Embryonic facial prominence (tissue), 1 donor: ENCODE measurements around the gene ZMIZ2.
"Not testable (repeated sequence)": the region's sequence is repeated elsewhere in the genome, so short reads cannot be mapped to it uniquely, and the experiment has no call there.

Experiments used
- DNase-seq: peaks from one replicate; pipeline ENCODE4 v3.0.0-alpha.2; 2016; ENCODE audit errors: extremely low spot score

Gene ZMIZ2, protein sequence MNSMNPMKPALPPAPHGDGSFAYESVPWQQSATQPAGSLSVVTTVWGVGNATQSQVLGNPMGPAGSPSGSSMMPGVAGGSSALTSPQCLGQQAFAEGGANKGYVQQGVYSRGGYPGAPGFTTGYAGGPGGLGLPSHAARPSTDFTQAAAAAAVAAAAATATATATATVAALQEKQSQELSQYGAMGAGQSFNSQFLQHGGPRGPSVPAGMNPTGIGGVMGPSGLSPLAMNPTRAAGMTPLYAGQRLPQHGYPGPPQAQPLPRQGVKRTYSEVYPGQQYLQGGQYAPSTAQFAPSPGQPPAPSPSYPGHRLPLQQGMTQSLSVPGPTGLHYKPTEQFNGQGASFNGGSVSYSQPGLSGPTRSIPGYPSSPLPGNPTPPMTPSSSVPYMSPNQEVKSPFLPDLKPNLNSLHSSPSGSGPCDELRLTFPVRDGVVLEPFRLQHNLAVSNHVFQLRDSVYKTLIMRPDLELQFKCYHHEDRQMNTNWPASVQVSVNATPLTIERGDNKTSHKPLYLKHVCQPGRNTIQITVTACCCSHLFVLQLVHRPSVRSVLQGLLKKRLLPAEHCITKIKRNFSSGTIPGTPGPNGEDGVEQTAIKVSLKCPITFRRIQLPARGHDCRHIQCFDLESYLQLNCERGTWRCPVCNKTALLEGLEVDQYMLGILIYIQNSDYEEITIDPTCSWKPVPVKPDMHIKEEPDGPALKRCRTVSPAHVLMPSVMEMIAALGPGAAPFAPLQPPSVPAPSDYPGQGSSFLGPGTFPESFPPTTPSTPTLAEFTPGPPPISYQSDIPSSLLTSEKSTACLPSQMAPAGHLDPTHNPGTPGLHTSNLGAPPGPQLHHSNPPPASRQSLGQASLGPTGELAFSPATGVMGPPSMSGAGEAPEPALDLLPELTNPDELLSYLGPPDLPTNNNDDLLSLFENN

DNA sequence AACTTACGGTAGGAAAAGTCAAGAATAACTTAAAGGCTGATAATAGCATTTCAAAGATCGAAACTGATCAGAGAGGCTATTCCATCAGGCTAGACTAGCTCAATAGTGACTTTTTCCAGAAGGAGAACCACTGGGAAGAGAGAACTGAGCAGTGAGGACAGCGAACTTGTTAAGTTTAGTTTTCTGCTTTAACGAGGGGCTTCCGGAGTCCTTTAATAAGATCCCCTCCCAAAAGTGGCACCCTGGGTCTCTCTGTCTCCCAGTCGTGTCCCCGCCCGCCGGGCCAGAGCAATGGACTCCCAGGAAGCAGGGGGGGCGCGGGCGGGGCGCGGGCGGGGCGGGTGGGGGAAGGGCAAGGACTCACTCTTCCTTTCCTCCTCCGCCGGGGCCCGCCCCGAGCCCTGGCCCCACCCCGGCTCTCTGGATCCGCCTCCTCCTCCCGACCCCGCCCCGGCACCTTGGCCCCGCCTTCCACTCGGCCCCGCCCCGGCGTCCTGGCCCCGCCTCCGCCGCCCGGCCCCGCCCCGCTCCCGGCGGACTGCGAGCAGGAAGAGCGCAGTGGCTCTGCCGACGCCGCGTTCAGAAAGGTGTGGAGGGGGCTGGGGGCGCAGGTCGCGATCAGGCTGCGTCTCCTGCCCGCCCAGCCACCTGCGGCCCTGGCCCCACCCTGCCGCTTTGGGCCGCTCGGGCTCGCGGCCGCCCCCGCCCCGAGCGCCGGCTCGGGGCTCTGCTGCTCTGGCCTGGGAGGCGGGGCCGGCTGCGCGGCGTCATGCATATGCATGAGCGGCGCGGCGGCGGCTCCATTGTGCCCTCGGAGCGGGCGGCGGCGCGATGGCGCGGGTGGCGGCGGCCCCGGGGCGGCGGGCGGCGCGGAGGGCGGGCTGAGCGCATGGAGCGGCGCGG, at the start of gene ZMIZ2:
TSS of gene ZMIZ2 (plus strand) at position 803 of the 903 bp plus-strand sequence. CDS start 7,403 bp downstream, outside the sequence.
- DNase-seq: peak; percentile 76

- DNase-seq: not testable (repeated sequence)
Observed at GRCh38 chr7:44699598-44699997, 49.0 kb upstream of the ZMIZ2 start.

DNA sequence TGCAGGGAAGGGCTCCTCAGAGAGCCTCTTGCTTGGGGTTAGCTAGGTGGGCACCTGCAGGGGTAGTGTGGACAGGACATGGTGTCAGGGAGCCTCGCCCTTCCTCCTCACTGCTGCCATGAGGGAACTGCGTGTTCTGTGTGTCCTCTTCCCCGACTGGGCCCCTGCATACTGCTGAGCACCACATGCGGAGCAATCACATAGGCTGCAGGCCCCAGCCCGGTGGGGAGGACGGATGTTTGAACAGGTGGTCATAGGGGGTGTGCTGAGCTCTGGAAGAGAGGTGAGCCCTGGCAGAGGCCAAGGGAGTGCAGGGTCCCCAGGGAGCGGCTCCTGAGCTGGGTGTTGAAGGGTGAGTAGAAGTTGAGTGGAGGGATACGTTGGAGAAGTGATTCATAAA, 48.3 kb upstream of the ZMIZ2 start:
- no peak for DNase-seq

- DNase-seq: not testable (repeated sequence)
Observed at GRCh38 chr7:44703391-44703790, 45.3 kb upstream of the ZMIZ2 start.

DNA sequence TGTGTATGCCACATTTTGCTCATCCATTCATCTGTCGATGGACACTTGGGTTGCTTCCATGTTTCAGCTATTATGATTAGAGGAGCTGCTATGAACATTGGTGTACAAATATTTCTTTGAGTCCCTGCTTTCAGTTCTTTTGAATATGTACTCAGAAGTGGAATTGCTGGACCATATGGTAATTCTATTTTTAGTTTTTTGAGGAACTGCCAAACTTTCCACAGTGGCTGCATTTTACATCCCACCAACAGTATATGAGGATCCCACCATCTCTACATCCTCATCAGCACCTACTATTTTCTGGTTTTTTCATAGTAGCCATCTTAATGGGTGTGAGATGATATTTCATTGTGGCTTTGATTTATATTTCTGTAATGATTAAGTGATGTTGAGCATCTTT, 44.7 kb upstream of the ZMIZ2 start:
- no peak for DNase-seq

DNA sequence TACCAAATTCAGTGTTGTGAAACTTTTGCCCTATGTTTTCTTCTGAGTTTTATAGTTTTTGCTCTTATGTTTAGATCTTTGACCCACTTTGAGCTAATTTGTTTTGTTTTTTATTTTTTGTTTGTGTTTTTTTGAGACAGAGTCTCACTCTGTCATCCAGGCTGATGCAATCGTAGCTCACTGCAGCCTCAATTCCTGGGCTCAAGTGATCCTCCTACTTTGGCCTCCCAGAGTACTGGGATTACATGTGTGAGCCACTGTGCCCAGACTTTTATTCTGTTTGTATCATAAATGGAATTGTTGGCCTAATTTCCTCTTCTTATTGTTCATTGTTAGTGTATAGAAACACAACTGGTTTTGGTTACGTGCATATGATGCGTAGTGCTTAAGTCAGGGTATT, 43.2 kb upstream of the ZMIZ2 start:
- DNase-seq: no peak

GRCh38 chr7:44706788-44707557, 41.7 kb upstream of the ZMIZ2 start:
- DNase-seq: no peak

GRCh38 chr7:44707558-44708230, 41.0 kb upstream of the ZMIZ2 start:
- no peak for DNase-seq

GRCh38 chr7:44709011-44709915, 39.4 kb upstream of the ZMIZ2 start:
- no peak for DNase-seq

- DNase-seq: no peak
Observed at GRCh38 chr7:44709945-44710596, 38.6 kb upstream of the ZMIZ2 start.

DNA sequence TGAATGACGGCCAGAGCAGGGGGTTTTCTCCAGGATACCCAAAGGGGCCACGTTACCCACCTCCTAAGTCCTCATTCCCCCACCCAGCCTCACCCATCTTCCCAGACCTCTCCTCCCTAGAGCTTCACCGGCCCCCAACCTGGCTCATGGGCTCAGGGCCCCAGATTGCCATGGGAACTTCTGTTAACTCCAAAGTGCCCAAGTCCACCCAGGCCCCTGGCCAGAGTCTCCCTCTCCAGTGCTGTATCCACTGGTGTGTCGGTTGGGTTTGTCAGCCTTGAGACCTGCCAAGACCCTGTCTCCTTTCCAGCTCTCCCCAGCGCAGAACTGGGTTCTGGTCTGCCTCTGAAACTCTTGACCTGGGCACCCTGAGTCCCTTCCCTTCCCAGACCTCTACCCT, 37.1 kb upstream of the ZMIZ2 start:
- no peak for DNase-seq

DNA sequence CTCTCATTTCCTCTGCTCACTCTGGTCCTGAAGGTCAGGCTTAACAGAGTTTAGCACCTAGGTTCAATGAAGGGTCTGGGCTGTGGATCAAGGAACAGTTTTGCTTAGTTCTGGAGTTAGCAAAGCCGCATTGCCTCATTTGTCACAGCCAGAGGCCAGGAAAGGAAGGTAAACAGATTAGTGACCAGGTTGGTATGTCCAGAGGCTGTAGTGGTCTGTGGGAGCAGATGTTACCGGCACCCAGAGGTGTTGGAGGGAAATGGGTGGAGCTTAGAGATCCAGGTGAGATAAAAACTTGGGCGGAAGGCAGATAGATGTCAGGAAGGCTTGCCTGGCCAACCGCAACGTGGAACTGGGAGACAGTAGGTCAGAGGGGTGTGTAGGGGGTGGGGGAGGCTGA, 36.6 kb upstream of the ZMIZ2 start:
- DNase-seq: no peak

- DNase-seq: no peak
Observed at GRCh38 chr7:44713141-44713540, 35.5 kb upstream of the ZMIZ2 start.

DNA sequence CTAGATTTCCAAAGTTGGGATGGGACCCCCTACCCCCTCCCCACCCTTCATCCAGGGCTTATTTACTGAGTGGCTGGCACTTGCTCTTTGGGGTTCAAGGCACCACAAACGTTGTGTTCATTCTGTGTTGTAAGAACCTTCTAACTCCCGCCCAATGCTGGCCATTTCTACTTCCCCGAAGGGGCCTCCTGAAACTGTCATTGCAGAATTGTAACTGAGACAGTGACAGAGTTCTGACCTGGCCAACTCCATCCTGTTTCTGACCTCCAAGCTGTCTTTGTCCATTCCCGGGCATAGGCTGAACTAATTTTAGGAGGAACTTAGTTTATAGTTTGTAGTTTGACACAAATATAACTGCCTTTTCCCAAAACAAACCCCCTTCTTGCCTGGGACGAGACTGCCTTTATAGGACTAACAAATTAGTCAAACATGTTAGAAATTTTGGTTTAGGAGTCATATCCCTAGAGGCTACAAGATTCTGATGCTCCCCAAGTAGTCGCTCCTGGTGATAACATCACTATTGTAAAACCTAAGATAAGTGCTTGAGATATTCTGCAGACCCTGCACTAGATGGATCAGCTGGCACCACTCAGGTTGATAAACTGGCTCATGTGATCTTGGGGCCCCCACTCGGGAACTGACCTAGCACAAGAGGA, 34.8 kb upstream of the ZMIZ2 start:
- DNase-seq: no peak

GRCh38 chr7:44716205-44716604, 32.4 kb upstream of the ZMIZ2 start:
- no peak for DNase-seq

DNA sequence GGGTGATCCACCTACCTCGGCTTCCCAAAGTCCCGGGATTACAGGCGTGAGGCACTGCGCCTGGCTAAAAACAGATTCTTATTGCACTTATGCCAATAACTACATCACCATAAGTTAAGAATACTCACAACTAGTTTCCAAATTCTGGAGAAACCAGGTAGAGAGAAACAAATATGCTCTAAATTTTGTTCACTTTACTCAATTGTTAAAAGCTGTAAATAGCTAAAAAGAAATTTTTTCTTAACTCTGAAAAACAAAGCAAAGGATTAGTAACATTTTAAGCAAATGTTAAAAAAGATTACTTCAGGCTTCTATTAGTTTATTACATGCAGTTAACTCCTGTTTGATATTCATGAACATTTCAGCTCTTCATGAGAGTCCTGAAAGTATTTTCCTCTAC, 28.3 kb upstream of the ZMIZ2 start:
- DNase-seq: no peak

DNA sequence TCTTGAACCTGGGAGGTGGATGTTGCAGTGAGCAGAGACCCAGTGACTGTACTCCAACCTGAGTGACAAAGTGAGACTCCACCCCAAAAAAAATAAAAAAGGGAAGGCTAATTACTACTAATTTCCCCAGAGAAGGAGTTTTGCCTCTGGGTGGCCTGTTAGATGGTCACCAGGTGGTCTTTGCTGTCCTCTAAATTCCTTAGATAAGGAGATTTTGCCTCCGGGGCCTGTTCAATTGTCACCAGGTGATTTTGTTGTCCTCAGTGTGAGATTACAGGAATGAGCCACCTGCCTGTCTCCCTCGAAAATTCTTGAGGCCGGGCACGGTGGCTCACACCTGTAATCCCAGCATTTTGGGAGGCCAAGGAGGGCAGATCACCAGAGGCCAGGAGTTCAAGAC, 24.4 kb upstream of the ZMIZ2 start:
- no peak for DNase-seq

DNA sequence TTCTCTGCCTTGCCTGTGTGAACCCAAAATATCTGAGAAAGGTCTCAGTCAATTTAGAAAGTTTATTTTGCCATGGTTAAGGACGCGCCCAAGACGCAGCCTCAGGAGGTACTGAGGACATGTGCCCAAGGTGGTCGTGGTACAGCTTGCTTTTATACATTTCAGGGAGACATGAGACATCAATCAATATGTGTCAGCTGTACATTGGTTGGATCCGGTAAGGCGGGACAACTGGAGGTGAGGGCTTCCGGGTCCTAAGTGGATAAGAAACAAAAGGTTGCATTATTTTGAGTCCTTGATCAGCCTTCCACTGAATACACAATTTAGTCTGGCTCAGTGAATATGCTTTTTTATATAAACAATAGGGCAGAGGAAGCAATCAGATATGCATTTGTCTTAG, 22.4 kb upstream of the ZMIZ2 start:
- DNase-seq: not testable (repeated sequence)
